GM18511 (cell line): ENCODE results near the gene MAD1L1.
"Not testable (repeated sequence)": the region's sequence is repeated elsewhere in the genome, so short reads cannot be mapped to it uniquely, and the experiment has no call there.

Experiments
- ATAC-seq: cut with Tn5 transposase; IDR thresholded peaks from one replicate; pipeline ENCODE4 v1.9.1; 2021; ENCODE audit warnings: mild to moderate bottlenecking, moderate library complexity; ENCODE audit not compliant: unreplicated experiment

Gene MAD1L1

GRCh38 chr7:1831933-1832535, 400.7 kb downstream of the MAD1L1 start:
- not testable (repeated sequence) for ATAC-seq

GRCh38 chr7:1831471-1831870, 401.3 kb downstream of the MAD1L1 start:
- ATAC-seq, result not testable (repeated sequence)

- ATAC-seq, result not testable (repeated sequence)
Observed at GRCh38 chr7:1829668-1830067, 403.1 kb downstream of the MAD1L1 start.

- ATAC-seq, result no peak
Observed at GRCh38 chr7:1829111-1829510, 403.6 kb downstream of the MAD1L1 start.

- ATAC-seq, result not testable (repeated sequence)
Observed at GRCh38 chr7:1828170-1828569, 404.6 kb downstream of the MAD1L1 start.

- ATAC-seq, result not testable (repeated sequence)
Observed at GRCh38 chr7:1827521-1827981, 405.2 kb downstream of the MAD1L1 start.

- ATAC-seq, result not testable (repeated sequence)
Observed at GRCh38 chr7:1826931-1827330, 405.8 kb downstream of the MAD1L1 start.

GRCh38 chr7:1825897-1826741, 406.6 kb downstream of the MAD1L1 start:
- no peak for ATAC-seq

GRCh38 chr7:1825647-1825896, 407.2 kb downstream of the MAD1L1 start:
- ATAC-seq, result not testable (repeated sequence)

GRCh38 chr7:1824882-1825646, 407.7 kb downstream of the MAD1L1 start:
- ATAC-seq, result not testable (repeated sequence)

GRCh38 chr7:1824151-1824881, 408.4 kb downstream of the MAD1L1 start:
- not testable (repeated sequence) for ATAC-seq

GRCh38 chr7:1823376-1824150, 409.2 kb downstream of the MAD1L1 start:
- no peak for ATAC-seq

GRCh38 chr7:1819259-1819841, 413.4 kb downstream of the MAD1L1 start:
- ATAC-seq, result no peak

- ATAC-seq, result no peak
Observed at GRCh38 chr7:1818575-1819258, 414.0 kb downstream of the MAD1L1 start.

GRCh38 chr7:1817061-1817712, 415.6 kb downstream of the MAD1L1 start:
- ATAC-seq, result no peak

- not testable (repeated sequence) for ATAC-seq
Observed at GRCh38 chr7:1816451-1816850, 416.3 kb downstream of the MAD1L1 start.

GRCh38 chr7:1815551-1816281, 417.0 kb downstream of the MAD1L1 start:
- ATAC-seq, result not testable (repeated sequence)

GRCh38 chr7:1815051-1815481, 417.7 kb downstream of the MAD1L1 start:
- ATAC-seq, result no peak
